ENCODE results near the gene KRTAP2-3. TPM values are rescaled to one million over a fixed set of nuclear protein-coding genes. Genes with fewer than 3 reads are reported as not detected.

Gene KRTAP2-3
- total and polyA plus RNA-seq, 2 of the 4 experiments (the other 2 are of a cell fraction), result 1.4 to 35.2 TPM

- intact Hi-C loops (cut with micrococcal nuclease), result no loop called here
These were observed 9.1 kb upstream of the KRTAP2-3 start for GRCh38 chr17:41069031-41069430.

More at GRCh38 chr17:41069031-41069430, 9.1 kb upstream of the KRTAP2-3 start:
- Histone ChIP-seq H4K20me1 (ENCODE audit: insufficient read depth, low read length) (no peaks in the 10 kb centered on the region), H2BK20ac (ENCODE audit: low read depth, low read length) (peak overlapping the region; percentile 93), H3K9me1 (ENCODE audit: insufficient read depth, low read length) (peaks cover 7% of the 10 kb centered on the region), H3K4me2 (ENCODE audit: low read depth, low read length) (no peak overlapping the region), H2AFZ (replicated peaks; ENCODE audit: low read length, poor library complexity) (no peak overlapping the region), H3K9me3 (ENCODE audit: control insufficient read depth, insufficient read depth, low read length) (no peaks in the 10 kb centered on the region), H3K27ac (ENCODE audit: insufficient read depth, low read length) (no peak overlapping the region), H4K5ac (ENCODE audit: low read depth, low read length) (no peak overlapping the region), H3K27me3 (ENCODE audit: control insufficient read depth, insufficient read depth, low read length) (no peaks in the 10 kb centered on the region), H3K4ac (ENCODE audit: low read depth, low read length) (peak overlapping the region; percentile 65), H2AK9ac (replicated peaks; ENCODE audit: low read depth, low read length, poor library complexity) (no peak overlapping the region), H2BK120ac (ENCODE audit: low read depth, low read length) (peak overlapping the region; percentile 40), H4K8ac (ENCODE audit: low read depth in 2 of 2, low read length in 2 of 2) (no peak overlapping the region), H3K14ac (replicated peaks; ENCODE audit: low read depth, low read length) (0 out of 2 replicates have a peak overlapping the region, but pooled peaks have one; percentile 24), H3K4me1 (ENCODE audit: control insufficient read depth, insufficient read depth, low read length) (peaks cover 4% of the 10 kb centered on the region; the same call in 1 of the 2 replicates), H3K18ac (ENCODE audit: low read depth, low read length) (peak overlapping the region; percentile 33; the same call in 1 of the 2 replicates), H3K36me3 (ENCODE audit: control insufficient read depth, insufficient read depth, low read length) (no peaks in the 10 kb centered on the region), H3K4me3 (ENCODE audit: insufficient read depth, low read depth, low read length) (no peak overlapping the region), H2AK5ac (ENCODE audit: low read depth, low read length) (peak overlapping the region; percentile 83; the same call in 1 of the 2 replicates), H4K91ac (ENCODE audit: insufficient read depth, low read depth, low read length) (peak overlapping the region; percentile 61; the same call in 1 of the 2 replicates), H2BK5ac (ENCODE audit: low read depth, low read length, poor library complexity, severe bottlenecking) (no peak overlapping the region), H3K9ac (ENCODE audit: low read depth, low read length) (no peak overlapping the region), H2BK15ac (ENCODE audit: low read depth, low read length) (peak overlapping the region; percentile 25; the same call in 2 of the 3 replicates), H3K56ac (ENCODE audit: extremely low read depth, insufficient read depth, low read length) (no peak overlapping the region), H3K23ac (ENCODE audit: low read depth, low read length) (no peak overlapping the region), H3K79me1 (ENCODE audit: low read depth in 1 of 2, low read length in 2 of 2) (no peaks in the 10 kb centered on the region)
- ChIA-PET CTCF (no interaction called here), POLR2A (ENCODE audit: unreplicated experiment) (no interaction called here)
- TF ChIP-seq MAZ (IDR thresholded peaks at IDR 0.05; ENCODE audit: borderline replicate concordance, low read depth, low read length), result no peak
- TF ChIP-seq MAFK (IDR thresholded peaks at IDR 0.05; ENCODE audit: low read depth, low read length), result no peak
- TF ChIP-seq CHD1 (IDR thresholded peaks at IDR 0.05; ENCODE audit: low read depth, low read length), result no peak
- TF ChIP-seq RCOR1 (IDR thresholded peaks at IDR 0.05; ENCODE audit: insufficient replicate concordance, low read length), result no peak
- no peak for TF ChIP-seq RAD21 (IDR thresholded peaks at IDR 0.05; ENCODE audit: low read length)
- TF ChIP-seq MXI1 (IDR thresholded peaks at IDR 0.05; ENCODE audit: borderline replicate concordance, low read depth, low read length), result no peak
- no peak for TF ChIP-seq USF2 (IDR thresholded peaks at IDR 0.05; ENCODE audit: low read depth, low read length)
- TF ChIP-seq CTCF (conservative IDR thresholded peaks at IDR 0.05; ENCODE audit: low read depth, low read length), result no peak
- no peak for TF ChIP-seq POLR2A (IDR thresholded peaks at IDR 0.05; ENCODE audit: low read depth, low read length)
- TF ChIP-seq FOS (IDR thresholded peaks at IDR 0.05; ENCODE audit: low read depth, low read length), result no peak
- TF ChIP-seq SMC3 (IDR thresholded peaks at IDR 0.05; ENCODE audit: low read depth, low read length), result no peak
- TF ChIP-seq CEBPB (IDR thresholded peaks at IDR 0.05; ENCODE audit: low read depth, low read length), result no peak
- TF ChIP-seq RFX5 (IDR thresholded peaks at IDR 0.05; ENCODE audit: low read depth, low read length), result no peak
- TF ChIP-seq BHLHE40 (IDR thresholded peaks at IDR 0.05; ENCODE audit: low read depth, low read length), result no peak
- TF ChIP-seq NFE2L2 (IDR thresholded peaks at IDR 0.05; ENCODE audit: low read depth, low read length), result no peak
- no peak for TF ChIP-seq ELK1 (IDR thresholded peaks at IDR 0.05; ENCODE audit: borderline replicate concordance, low read depth, low read length)
- no peak for ATAC-seq (ENCODE audit: low read depth)
- dilution Hi-C loops (cut with HindIII; ENCODE audit: low sequenced_read_pairs, unreplicated experiment) (no loop called here), in situ Hi-C loops (cut with MboI; ENCODE audit: low sequenced_read_pairs) (no loop called here)
- WGBS, 2 experiments (ENCODE audit: extremely low coverage in 2 of 2, insufficient read length in 1 of 2), result no CpG with 5 or more reads among the region's 3 CpGs
- no TSS peak for BruUV-seq (replicated peaks)
- no peak for DNase-seq
